AG09319 (cell line): Measurements from ENCODE around the gene WWP2.

Experiments
- DNase-seq: peaks from one replicate; pipeline ENCODE4 v3.0.0-alpha.2; 2010; ENCODE audit warnings: low read depth; ENCODE audit errors: extremely low read depth
- CTCF ChIP-seq: IDR thresholded peaks from 2 replicates; pipeline ENCODE4 v1.5.1; 2011; ENCODE audit warnings: low read depth, mild to moderate bottlenecking, inconsistent platforms, low read length, moderate library complexity

WWP2 gene

DNA sequence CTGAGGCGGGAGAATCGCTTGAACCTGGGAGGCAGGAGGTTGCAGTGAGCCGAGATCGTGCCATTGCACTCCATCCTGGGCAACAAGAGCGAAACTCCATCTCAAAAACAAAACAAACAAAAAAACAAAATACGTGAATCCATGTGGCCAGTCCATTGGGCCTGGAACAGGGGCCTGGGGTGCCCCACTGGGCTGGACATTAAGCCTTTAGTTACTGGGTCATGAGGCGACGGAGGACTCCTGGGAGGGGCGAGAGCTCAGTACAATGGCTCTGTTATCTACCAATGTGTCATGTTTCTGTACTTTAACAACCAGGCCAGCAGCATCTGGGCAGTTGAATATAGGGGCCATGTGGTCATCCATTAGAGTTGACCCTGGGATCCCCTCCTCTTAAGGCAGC is 170.1 kb downstream of the WWP2 start:
- TF ChIP-seq CTCF = no peak
- no peak for DNase-seq

- no peak for TF ChIP-seq CTCF
- no peak for DNase-seq
Observed at GRCh38 chr16:69932691-69933392, 170.7 kb downstream of the WWP2 start.

DNA sequence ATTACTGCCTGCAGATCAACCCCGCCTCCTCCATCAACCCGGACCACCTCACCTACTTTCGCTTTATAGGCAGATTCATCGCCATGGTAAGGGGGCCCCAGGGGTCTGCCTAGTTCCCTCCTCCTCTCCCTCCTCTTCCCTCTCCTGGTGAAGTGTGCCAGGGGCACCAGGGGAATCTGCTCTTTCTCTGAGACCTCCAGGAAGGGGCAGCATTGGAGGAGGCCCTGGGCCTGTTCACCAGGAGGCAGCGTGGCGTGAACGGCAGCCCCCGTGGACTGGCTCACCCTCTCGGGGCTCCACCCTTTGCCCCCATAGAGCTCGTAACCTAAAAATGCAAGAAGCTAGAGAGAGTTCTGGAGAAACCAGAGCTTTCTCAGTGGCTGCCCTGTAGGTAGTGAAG is 171.9 kb downstream of the WWP2 start:
- no peak for DNase-seq
- no peak for TF ChIP-seq CTCF

DNA sequence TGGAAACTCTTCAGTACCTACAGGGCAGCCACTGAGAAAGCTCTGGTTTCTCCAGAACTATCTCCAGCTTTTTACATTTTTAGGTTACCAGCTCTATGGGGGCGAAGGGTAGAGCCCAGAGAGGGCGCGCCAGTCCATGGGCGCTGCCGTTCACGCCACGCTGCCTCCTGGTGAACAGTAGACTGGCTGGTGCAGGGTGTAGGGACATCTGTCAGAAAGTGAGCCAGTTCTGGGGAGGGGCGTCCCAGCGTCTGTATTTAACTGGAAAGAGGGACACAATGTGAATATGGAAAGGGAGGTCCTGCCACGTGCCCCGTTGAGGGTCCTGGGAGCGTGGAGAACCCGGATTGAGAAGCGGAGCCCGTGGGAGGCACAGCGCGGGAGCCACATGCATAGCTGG is 172.6 kb downstream of the WWP2 start:
- no peak for TF ChIP-seq CTCF
- no peak for DNase-seq

DNA sequence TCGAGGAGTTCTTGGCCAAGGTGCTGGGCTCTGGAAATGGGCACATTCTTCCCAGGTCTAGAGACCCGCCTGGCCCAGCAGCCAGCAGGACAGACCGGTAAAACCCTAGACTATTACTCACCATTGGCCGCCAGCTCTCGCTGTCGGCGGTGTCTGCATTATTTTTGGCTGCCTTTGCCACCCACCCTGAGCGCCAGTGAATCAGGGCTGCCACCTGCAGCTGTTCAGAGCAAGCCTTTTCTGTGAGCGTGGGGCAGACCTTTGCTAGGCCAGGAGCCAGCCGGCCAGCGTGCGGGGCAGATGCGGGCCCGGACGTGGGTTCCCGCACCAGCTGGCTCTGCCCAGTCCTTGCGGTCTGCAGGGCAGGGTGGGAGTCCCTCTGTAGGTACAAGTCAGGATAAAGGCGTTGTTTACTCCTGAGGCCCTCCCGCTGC is 173.2 kb downstream of the WWP2 start:
- no peak for TF ChIP-seq CTCF
- no peak for DNase-seq

DNA sequence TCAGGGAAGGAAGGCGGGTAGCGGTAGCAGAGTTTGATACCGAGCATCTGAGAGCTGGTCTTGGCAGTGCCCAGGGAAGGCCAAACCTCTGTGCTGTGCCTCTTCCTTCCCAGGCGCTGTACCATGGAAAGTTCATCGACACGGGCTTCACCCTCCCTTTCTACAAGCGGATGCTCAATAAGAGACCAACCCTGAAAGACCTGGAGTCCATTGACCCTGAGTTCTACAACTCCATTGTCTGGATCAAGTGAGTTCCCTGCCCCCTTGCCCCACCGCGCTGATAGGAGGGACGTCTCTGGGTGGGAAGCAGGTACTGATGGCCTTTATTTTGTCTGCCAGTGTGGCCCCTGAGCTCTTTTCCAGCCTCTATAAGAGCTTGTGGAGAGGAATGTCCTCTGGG is 173.6 kb downstream of the WWP2 start:
- TF ChIP-seq CTCF = no peak
- DNase-seq = no peak

GRCh38 chr16:69936252-69936651 is 174.1 kb downstream of the WWP2 start:
- no peak for DNase-seq
- no peak for TF ChIP-seq CTCF
